SK-N-SH (cell line): ENCODE results near the gene GUCD1. TPM values are rescaled to one million over a fixed set of nuclear protein-coding genes. Genes with fewer than 3 reads are reported as not detected.

Experiments
- CTCF ChIA-PET: fragments of 300-600, 350-600 bp; formaldehyde crosslinking; extraction: SDS; loops from one replicate; lab custom pipeline; 2021; lab: Yijun Ruan, JAX
- POLR2A ChIA-PET: fragments of 350-600 bp; sonication (Branson Sonifier 250); formaldehyde crosslinking; extraction: SDS; loops from one replicate; lab custom pipeline; 2020; ENCODE audit warnings: antibody characterized with exemption, inconsistent platforms; lab: Yijun Ruan, JAX
- DNase-seq: peaks from one replicate; pipeline ENCODE4 v3.0.0; 2012
- H2AFZ ChIP-seq: fragments of 200-600 bp; sonication (generic); 2 replicates; pipeline ENCODE4 v1.8.1; 2016; ENCODE audit warnings: antibody characterized with exemption, mild to moderate bottlenecking, low read depth
- H3F3A ChIP-seq: fragments of 200-600 bp; sonication (generic); replicated peaks from 2 replicates; pipeline ENCODE3; 2016; ENCODE audit warnings: antibody characterized with exemption, mild to moderate bottlenecking; ENCODE audit not compliant: insufficient read depth
- H3K27ac ChIP-seq, 2 experiments: fragments of 200-500 bp in 1 of 2; fragments of 200-600 bp in 1 of 2; sonication (Bioruptor generic) in 1 of 2; sonication (generic), shearing (Covaris generic) in 1 of 2; 2 replicates each; pipeline versions ENCODE4 v1.5.1 to v1.6.1; 2014 to 2016; ENCODE audit warnings: low read depth in 2 of 2, inconsistent platforms in 1 of 2, low read length in 1 of 2, mild to moderate bottlenecking in 1 of 2, mixed read lengths in 1 of 2
- H3K27me3 ChIP-seq: fragments of 200-600 bp; sonication (generic), shearing (Covaris generic); 2 replicates; pipeline ENCODE4 v1.6.1; 2016; ENCODE audit warnings: mixed run types; ENCODE audit not compliant: insufficient read depth
- H3K36me3 ChIP-seq, 2 experiments: fragments of 200-500 bp in 1 of 2; fragments of 200-600 bp in 1 of 2; sonication (Bioruptor generic) in 1 of 2; sonication (generic) in 1 of 2; replicated peaks in 1 of 2; 2 replicates each; pipeline versions ENCODE3 to v1.5.1; 2014 to 2016; ENCODE audit warnings: low read length in 1 of 2, mild to moderate bottlenecking in 1 of 2; ENCODE audit not compliant: insufficient read depth in 2 of 2, control insufficient read depth in 1 of 2
- H3K4me1 ChIP-seq, 2 experiments: fragments of 200-500 bp in 1 of 2; fragments of 200-600 bp in 1 of 2; sonication (Bioruptor generic) in 1 of 2; sonication (generic), shearing (Covaris generic) in 1 of 2; 2 replicates each; pipeline versions ENCODE4 v1.5.1 to v1.6.1; 2014 to 2016; ENCODE audit warnings: low read depth in 1 of 2, low read length in 1 of 2, mixed run types in 1 of 2; ENCODE audit not compliant: insufficient read depth in 2 of 2, control insufficient read depth in 1 of 2
- H3K4me2 ChIP-seq: fragments of 200-600 bp; sonication (generic), shearing (Covaris generic); 2 replicates; pipeline ENCODE4 v1.6.1; 2017; ENCODE audit warnings: mixed run types
- H3K4me3 ChIP-seq, 2 experiments: fragments of 200-500 bp in 1 of 2; fragments of 200-600 bp in 1 of 2; sonication (Bioruptor generic) in 1 of 2; sonication (generic), shearing (Covaris generic) in 1 of 2; 2 replicates each; pipeline versions ENCODE4 v1.5.1 to v1.8.1; 2014 to 2016; ENCODE audit warnings: low read depth in 2 of 2, inconsistent platforms in 1 of 2, low read length in 1 of 2, mild to moderate bottlenecking in 1 of 2, mixed read lengths in 1 of 2, moderate library complexity in 1 of 2
- H3K79me2 ChIP-seq: fragments of 200-600 bp; sonication (generic); 2 replicates; pipeline ENCODE4 v1.8.1; 2017; ENCODE audit warnings: mild to moderate bottlenecking; ENCODE audit not compliant: insufficient read depth
- H3K9ac ChIP-seq: fragments of 200-600 bp; sonication (generic); 2 replicates; pipeline ENCODE4 v1.6.1; 2017; ENCODE audit warnings: mixed run types
- H3K9me2 ChIP-seq: fragments of 200-600 bp; sonication (generic); 2 replicates; pipeline ENCODE4 v1.6.1; 2017; ENCODE audit warnings: mixed run types
- H3K9me3 ChIP-seq: fragments of 200-600 bp; sonication (generic); 2 replicates; pipeline ENCODE4 v1.6.1; 2017; ENCODE audit warnings: mixed run types, mild to moderate bottlenecking, moderate library complexity
- H4K20me1 ChIP-seq: fragments of 200-600 bp; sonication (generic); 2 replicates; pipeline ENCODE4 v1.6.1; 2017; ENCODE audit warnings: mild to moderate bottlenecking, mixed run types; ENCODE audit not compliant: insufficient read depth
- CHD2 ChIP-seq: fragments of 150-350 bp; IDR thresholded peaks from 2 replicates; pipeline ENCODE4 v1.6.1; 2018; ENCODE audit warnings: low read length; ENCODE audit not compliant: partially characterized antibody
- EP300 ChIP-seq, 2 experiments: IDR thresholded peaks; 2 replicates each; pipeline versions ENCODE4 v1.4.0 to v1.6.1; 2012; ENCODE audit warnings: borderline replicate concordance in 1 of 2, low read depth in 1 of 2, low read length in 1 of 2
- EZH2phosphoT487 ChIP-seq: fragments of 200-600 bp; sonication (generic); IDR thresholded peaks from 2 replicates; pipeline ENCODE4 v1.6.1; 2017; ENCODE audit warnings: low read depth, mixed run types, mild to moderate bottlenecking, antibody characterized with exemption, moderate library complexity, borderline replicate concordance
- FOSL2 ChIP-seq: IDR thresholded peaks from 2 replicates; pipeline ENCODE4 v1.4.0; 2012; ENCODE audit warnings: low read depth, mild to moderate bottlenecking, moderate library complexity, borderline replicate concordance
- GATA2 ChIP-seq: sonication (generic); formaldehyde crosslinking; IDR thresholded peaks from 2 replicates; pipeline ENCODE4 v1.5.0; 2020; ENCODE audit warnings: mild to moderate bottlenecking, missing genetic modification reagents
- MXI1 ChIP-seq: IDR thresholded peaks from 2 replicates; pipeline ENCODE4 v1.6.1; 2012; ENCODE audit warnings: mild to moderate bottlenecking, low read depth, low read length, improper control_type of control experiment
- NFIC ChIP-seq: IDR thresholded peaks from 2 replicates; pipeline ENCODE4 v1.4.0; 2012; ENCODE audit warnings: borderline replicate concordance
- POLR2AphosphoS5 ChIP-seq: IDR thresholded peaks from 2 replicates; pipeline ENCODE4 v1.6.1; 2012; ENCODE audit warnings: low read depth, low read length
- RAD21 ChIP-seq: IDR thresholded peaks from 2 replicates; pipeline ENCODE4 v1.6.1; 2012; ENCODE audit warnings: mild to moderate bottlenecking, low read length
- RCOR1 ChIP-seq: fragments of 150-350 bp; IDR thresholded peaks from 2 replicates; pipeline ENCODE4 v1.6.1; 2017; ENCODE audit warnings: antibody characterized with exemption, low read length
- SMC3 ChIP-seq: IDR thresholded peaks from 2 replicates; pipeline ENCODE4 v1.6.1; 2012; ENCODE audit warnings: low read depth, low read length, improper control_type of control experiment
- TCF12 ChIP-seq: IDR thresholded peaks from 2 replicates; pipeline ENCODE4 v1.4.0; 2012
- USF2 ChIP-seq: fragments of 150-350 bp; IDR thresholded peaks from 2 replicates; pipeline ENCODE4 v1.6.1; 2017; ENCODE audit warnings: antibody characterized with exemption, low read length, low read depth, borderline replicate concordance
- YY1 ChIP-seq: IDR thresholded peaks from 2 replicates; pipeline ENCODE4 v1.4.0; 2012; ENCODE audit warnings: low read depth, mild to moderate bottlenecking
- WGBS: methylation state at CpG from one replicate; pipeline ENCODE4 v1.1.6; 2017; ENCODE audit warnings: low lambda C conversion rate; 5-methylcytosine and 5-hydroxymethylcytosine counted together
- polyA plus RNA-seq, 3 experiments: library from polyadenylated mRNA; depleted of rRNA; stranded (reverse); fragments of >200 nt; gene quantifications; 2 replicates each; pipeline ENCODE4 v1.2.3, GENCODE V29; 2012
- TF ChIP-seq, protein P1 (sequence below): IDR thresholded peaks from 2 replicates; pipeline ENCODE4 v1.4.0; 2012; ENCODE audit warnings: low read depth, borderline replicate concordance
- TF ChIP-seq, protein P2 (sequence below): fragments of 200-600 bp; sonication (generic); IDR thresholded peaks from 2 replicates; pipeline ENCODE4 v1.6.1; 2017; ENCODE audit warnings: antibody characterized with exemption, mild to moderate bottlenecking, moderate library complexity
- TF ChIP-seq, protein P3 (sequence below): IDR thresholded peaks from 2 replicates; pipeline ENCODE4; 2012

GUCD1 gene
- polyA plus RNA-seq, 1 of the 3 experiments (the other 2 are of a cell fraction): 71.0 TPM

- no peaks in the 10 kb centered on the region for H3K9me2 ChIP-seq
- TF ChIP-seq GATA2 (CRISPR knock-in tag) (peak; percentile 25; the same call in 1 of the 2 replicates), SMC3 (peak; percentile 63), FOSL2 (0 out of 2 replicates have a peak, but pooled peaks have one; percentile 6), RAD21 (peak; percentile 88), CHD2 (peak; percentile 46), EZH2phosphoT487 (no peak), RCOR1 (peak; percentile 54), TCF12 (peak; percentile 9; the same call in 1 of the 2 replicates), EP300 (IDR thresholded peaks at IDR 0.05; ENCODE audit: borderline replicate concordance in 1 of 2, low read depth in 1 of 2, low read length in 1 of 2) (peak in 1 of 2 experiments; percentile 53; a peak in 1 of 4 replicates)
- TF ChIP-seq, protein P1, sequence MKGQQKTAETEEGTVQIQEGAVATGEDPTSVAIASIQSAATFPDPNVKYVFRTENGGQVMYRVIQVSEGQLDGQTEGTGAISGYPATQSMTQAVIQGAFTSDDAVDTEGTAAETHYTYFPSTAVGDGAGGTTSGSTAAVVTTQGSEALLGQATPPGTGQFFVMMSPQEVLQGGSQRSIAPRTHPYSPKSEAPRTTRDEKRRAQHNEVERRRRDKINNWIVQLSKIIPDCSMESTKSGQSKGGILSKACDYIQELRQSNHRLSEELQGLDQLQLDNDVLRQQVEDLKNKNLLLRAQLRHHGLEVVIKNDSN: no peak
- TF ChIP-seq, protein P2, sequence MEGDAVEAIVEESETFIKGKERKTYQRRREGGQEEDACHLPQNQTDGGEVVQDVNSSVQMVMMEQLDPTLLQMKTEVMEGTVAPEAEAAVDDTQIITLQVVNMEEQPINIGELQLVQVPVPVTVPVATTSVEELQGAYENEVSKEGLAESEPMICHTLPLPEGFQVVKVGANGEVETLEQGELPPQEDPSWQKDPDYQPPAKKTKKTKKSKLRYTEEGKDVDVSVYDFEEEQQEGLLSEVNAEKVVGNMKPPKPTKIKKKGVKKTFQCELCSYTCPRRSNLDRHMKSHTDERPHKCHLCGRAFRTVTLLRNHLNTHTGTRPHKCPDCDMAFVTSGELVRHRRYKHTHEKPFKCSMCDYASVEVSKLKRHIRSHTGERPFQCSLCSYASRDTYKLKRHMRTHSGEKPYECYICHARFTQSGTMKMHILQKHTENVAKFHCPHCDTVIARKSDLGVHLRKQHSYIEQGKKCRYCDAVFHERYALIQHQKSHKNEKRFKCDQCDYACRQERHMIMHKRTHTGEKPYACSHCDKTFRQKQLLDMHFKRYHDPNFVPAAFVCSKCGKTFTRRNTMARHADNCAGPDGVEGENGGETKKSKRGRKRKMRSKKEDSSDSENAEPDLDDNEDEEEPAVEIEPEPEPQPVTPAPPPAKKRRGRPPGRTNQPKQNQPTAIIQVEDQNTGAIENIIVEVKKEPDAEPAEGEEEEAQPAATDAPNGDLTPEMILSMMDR: peak; percentile 63
- TF ChIP-seq, protein P3, sequence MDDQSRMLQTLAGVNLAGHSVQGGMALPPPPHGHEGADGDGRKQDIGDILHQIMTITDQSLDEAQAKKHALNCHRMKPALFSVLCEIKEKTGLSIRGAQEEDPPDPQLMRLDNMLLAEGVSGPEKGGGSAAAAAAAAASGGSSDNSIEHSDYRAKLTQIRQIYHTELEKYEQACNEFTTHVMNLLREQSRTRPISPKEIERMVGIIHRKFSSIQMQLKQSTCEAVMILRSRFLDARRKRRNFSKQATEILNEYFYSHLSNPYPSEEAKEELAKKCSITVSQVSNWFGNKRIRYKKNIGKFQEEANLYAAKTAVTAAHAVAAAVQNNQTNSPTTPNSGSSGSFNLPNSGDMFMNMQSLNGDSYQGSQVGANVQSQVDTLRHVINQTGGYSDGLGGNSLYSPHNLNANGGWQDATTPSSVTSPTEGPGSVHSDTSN: no peak
- peak; percentile 72 for DNase-seq
- no peak overlapping the region for H3K4me3 ChIP-seq
- H3K9ac ChIP-seq: no peak overlapping the region
- CTCF ChIA-PET: interaction anchor here (0.6 to 5.4 kb wide), 38 partner anchors 14 to 353 kb away, joined by 3 to 59 read pairs (median 4); partner anchors contain the start of gene ADORA2A
- H3F3A ChIP-seq: no peaks in the 10 kb centered on the region
- H3K4me1 ChIP-seq: peaks cover 12 to 57% of the 10 kb centered on the region in 2 experiments; a peak in 3 of 4 replicates
- H3K4me2 ChIP-seq: no peak overlapping the region
- H2AFZ ChIP-seq: 0 out of 2 replicates have a peak overlapping the region, but pooled peaks have one; percentile 9
- POLR2A ChIA-PET: interaction anchor here (0.7 to 1.0 kb wide), 3 partner anchors 80 to 129 kb away, joined by 3 to 4 read pairs (median 4); no protein-coding TSS in a partner anchor
- no peaks in the 10 kb centered on the region for H3K36me3 ChIP-seq
- 29% methylated on average over 8 of the region's 8 CpGs for WGBS
- H3K79me2 ChIP-seq: no peaks in the 10 kb centered on the region
- peak overlapping the region in 1 of 2 experiments; percentile 63; a peak in 2 of 4 replicates for H3K27ac ChIP-seq
- H4K20me1 ChIP-seq: no peaks in the 10 kb centered on the region
- no peaks in the 10 kb centered on the region for H3K9me3 ChIP-seq
- no peaks in the 10 kb centered on the region for H3K27me3 ChIP-seq
Observed at GRCh38 chr22:24521791-24522245, 33.1 kb downstream of the GUCD1 start.

DNA sequence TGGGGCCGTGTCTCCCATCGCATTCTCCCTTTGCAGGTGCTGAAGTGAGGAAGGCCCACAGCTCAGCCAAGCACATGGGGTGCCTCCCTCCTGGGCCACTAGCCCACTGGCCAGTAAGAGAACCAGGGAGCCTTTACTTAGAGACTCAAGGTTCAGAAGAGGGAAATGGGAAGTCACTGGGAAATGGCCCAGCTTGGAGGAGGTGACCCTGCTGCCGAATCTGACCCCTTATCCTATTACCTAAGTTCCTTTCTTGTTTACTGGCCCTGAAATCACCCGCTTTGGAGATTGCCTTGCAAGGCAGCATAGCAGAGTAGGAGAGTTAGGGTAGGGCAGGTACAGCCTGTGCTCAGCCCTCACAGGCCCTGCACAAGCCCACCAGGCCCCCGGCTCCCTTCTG, 35.4 kb downstream of the GUCD1 start:
- no peak overlapping the region for H3K4me3 ChIP-seq
- H3K36me3 ChIP-seq: no peaks in the 10 kb centered on the region
- WGBS: 86% methylated on average over 5 of the region's 5 CpGs
- H4K20me1 ChIP-seq: no peaks in the 10 kb centered on the region
- ChIA-PET CTCF (interaction anchor here (0.6 to 1.1 kb wide), 3 partner anchors 17 to 99 kb away, joined by 3 to 6 read pairs (median 3); no protein-coding TSS in a partner anchor), POLR2A (no interaction called here)
- H3K9me2 ChIP-seq: no peaks in the 10 kb centered on the region
- H3K9ac ChIP-seq: no peak overlapping the region
- H3K9me3 ChIP-seq: no peaks in the 10 kb centered on the region
- no peak for DNase-seq
- no peak overlapping the region for H2AFZ ChIP-seq
- H3K27me3 ChIP-seq: no peaks in the 10 kb centered on the region
- H3K4me1 ChIP-seq: peaks cover 23 to 42% of the 10 kb centered on the region in 2 experiments; a peak in 3 of 4 replicates
- no peak overlapping the region for H3K27ac ChIP-seq
- H3K4me2 ChIP-seq: no peak overlapping the region
- no peaks in the 10 kb centered on the region for H3K79me2 ChIP-seq
- H3F3A ChIP-seq: peaks cover 12% of the 10 kb centered on the region
- no peak for TF ChIP-seq MXI1
- TF ChIP-seq POLR2AphosphoS5: no peak
- no peak for TF ChIP-seq NFIC
- TF ChIP-seq YY1: no peak
- no peak for TF ChIP-seq USF2
